HCT116 (cell line): ENCODE measurements around the gene CERT1. TPM values are rescaled to one million over a fixed set of nuclear protein-coding genes. Genes with fewer than 3 reads are reported as not detected.

ENCODE experiments used
- ATAC-seq: fragments of 200-7000 bp; cut with Tn5 transposase; 2 replicates; pipeline ENCODE4 v1.9.1; 2020; ENCODE audit warnings: mild to moderate bottlenecking, moderate library complexity
- BruUV-seq: library from RNA; stranded (reverse); fragments of 400-500 nt; replicated peaks from 2 replicates; lab custom pipeline; 2021; lab: Mats Ljungman, UMichigan
- CTCF ChIA-PET: fragments of 300-600 bp; sonication (Branson Sonifier 250); formaldehyde crosslinking; loops from one replicate; lab custom pipeline; 2021; ENCODE audit warnings: antibody characterized with exemption; lab: Charles Lee
- POLR2A ChIA-PET: fragments of 300-600, 350-600 bp; sonication (Branson Sonifier 250); formaldehyde crosslinking; loops from one replicate; lab custom pipeline; 2021; ENCODE audit warnings: antibody characterized with exemption; lab: Charles Lee
- RAD21 ChIA-PET, 2 experiments: fragments of 300-600 bp; sonication (Branson Sonifier 250); formaldehyde crosslinking; loops; one replicate each; lab custom pipeline; 2023; ENCODE audit warnings: low total read pairs in 2 of 2; ENCODE audit not compliant: uncharacterized antibody in 2 of 2, unreplicated experiment in 2 of 2, low non-redundant PET in 1 of 2; lab: Charles Lee
- DNase-seq: peaks from one replicate; pipeline ENCODE4 v3.0.0-alpha.2; 2010; ENCODE audit warnings: low read depth, low spot score
- H2AFZ ChIP-seq: fragments of 200-600 bp; shearing (Covaris generic), sonication (generic); 2 replicates; pipeline ENCODE4 v1.6.1; 2017; ENCODE audit warnings: low read depth, mixed run types, mixed read lengths, antibody characterized with exemption, low read length; ENCODE audit not compliant: poor library complexity, severe bottlenecking
- H3K27ac ChIP-seq: 2 replicates; pipeline ENCODE4 v1.5.1; 2012; ENCODE audit warnings: low read depth, low read length
- H3K27me3 ChIP-seq: fragments of 200-600 bp; sonication (generic); 2 replicates; pipeline ENCODE4 v1.6.1; 2016; ENCODE audit warnings: mixed run types, low read length, mixed read lengths; ENCODE audit not compliant: insufficient read depth
- H3K36me3 ChIP-seq, 2 experiments: fragments of 200-500 bp in 1 of 2; fragments of 200-600 bp in 1 of 2; sonication (Bioruptor generic) in 1 of 2; sonication (generic) in 1 of 2; 2 replicates each; pipeline versions ENCODE4 v1.5.1 to v1.6.1; 2014 to 2016; ENCODE audit warnings: low read length in 2 of 2, inconsistent platforms in 1 of 2, mixed read lengths in 1 of 2, mixed run types in 1 of 2; ENCODE audit not compliant: insufficient read depth in 2 of 2, control insufficient read depth in 1 of 2
- H3K4me1 ChIP-seq, 2 experiments: fragments of 200-600 bp in 1 of 2; sonication (generic) in 1 of 2; 2 replicates each; pipeline versions ENCODE4 v1.5.1 to v1.6.1; 2012 to 2017; ENCODE audit warnings: low read length in 2 of 2, inconsistent platforms in 1 of 2, mild to moderate bottlenecking in 1 of 2, mixed read lengths in 1 of 2, mixed run types in 1 of 2, moderate library complexity in 1 of 2; ENCODE audit not compliant: insufficient read depth in 2 of 2, control insufficient read depth in 1 of 2
- H3K4me2 ChIP-seq: fragments of 200-600 bp; sonication (generic); 2 replicates; pipeline ENCODE4 v1.6.1; 2017; ENCODE audit warnings: mixed run types, low read length, mixed read lengths
- H3K4me3 ChIP-seq, 2 experiments: fragments of 200-600 bp in 1 of 2; sonication (generic) in 1 of 2; replicated peaks in 1 of 2; 2 replicates each; pipeline ENCODE4 v1.5.1; 2011 to 2016; ENCODE audit warnings: low read length in 2 of 2, control low read depth in 1 of 2, low read depth in 1 of 2, mild to moderate bottlenecking in 1 of 2, mixed read lengths in 1 of 2, mixed run types in 1 of 2
- H3K79me2 ChIP-seq: fragments of 200-600 bp; sonication (generic); 2 replicates; pipeline ENCODE4 v1.6.1; 2017; ENCODE audit warnings: mild to moderate bottlenecking, mixed run types, low read length, moderate library complexity, mixed read lengths; ENCODE audit not compliant: insufficient read depth
- H3K9ac ChIP-seq: fragments of 200-600 bp; sonication (generic); 2 replicates; pipeline ENCODE4 v1.6.1; 2016; ENCODE audit warnings: low read length, mixed read lengths
- H3K9me2 ChIP-seq: fragments of 200-600 bp; sonication (generic), shearing (Covaris generic); 2 replicates; pipeline ENCODE4 v1.6.1; 2017; ENCODE audit warnings: mixed run types, mild to moderate bottlenecking, moderate library complexity; ENCODE audit not compliant: insufficient read depth
- H3K9me3 ChIP-seq, 2 experiments: fragments of 200-500 bp in 1 of 2; fragments of 200-600 bp in 1 of 2; sonication (Bioruptor generic) in 1 of 2; sonication (generic) in 1 of 2; 2 replicates each; pipeline ENCODE4 v1.6.1; 2014 to 2017; ENCODE audit warnings: low read length in 2 of 2, mixed read lengths in 2 of 2, inconsistent platforms in 1 of 2, low read depth in 1 of 2, mild to moderate bottlenecking in 1 of 2, mixed run types in 1 of 2, moderate library complexity in 1 of 2; ENCODE audit not compliant: control insufficient read depth in 1 of 2, insufficient read depth in 1 of 2
- H4K20me1 ChIP-seq: fragments of 200-600 bp; sonication (generic), shearing (Covaris generic); 2 replicates; pipeline ENCODE4 v1.6.1; 2017; ENCODE audit warnings: mixed run types, mild to moderate bottlenecking, moderate library complexity; ENCODE audit not compliant: insufficient read depth
- CEBPB ChIP-seq: IDR thresholded peaks from 2 replicates; pipeline ENCODE4 v1.6.1; 2012; ENCODE audit warnings: low read depth
- CTCF ChIP-seq, 3 experiments: fragments of 200-600 bp in 1 of 3; sonication (generic) in 1 of 3; IDR thresholded peaks in 2 of 3; conservative IDR thresholded peaks in 1 of 3; 2 replicates each; pipeline ENCODE4 v1.5.1; 2012 to 2017; ENCODE audit warnings: low read depth in 2 of 3, low read length in 2 of 3, antibody characterized with exemption in 1 of 3, borderline replicate concordance in 1 of 3, control low read depth in 1 of 3, mild to moderate bottlenecking in 1 of 3, mixed read lengths in 1 of 3, mixed run types in 1 of 3, moderate library complexity in 1 of 3; ENCODE audit not compliant: insufficient read depth in 1 of 3
- EGR1 ChIP-seq: IDR thresholded peaks from 2 replicates; pipeline ENCODE4 v1.6.1; 2012; ENCODE audit warnings: low read depth
- ELF1 ChIP-seq: IDR thresholded peaks from 2 replicates; pipeline ENCODE4 v1.6.1; 2012; ENCODE audit warnings: low read depth, borderline replicate concordance
- EZH2phosphoT487 ChIP-seq: fragments of 200-600 bp; IDR thresholded peaks from 2 replicates; pipeline ENCODE4 v1.6.1; 2018; ENCODE audit warnings: antibody characterized with exemption, borderline replicate concordance
- FOSL1 ChIP-seq: IDR thresholded peaks from 2 replicates; pipeline ENCODE4 v1.6.1; 2012; ENCODE audit warnings: low read depth
- JUND ChIP-seq: IDR thresholded peaks from 2 replicates; pipeline ENCODE4 v1.6.1; 2012
- MAX ChIP-seq: IDR thresholded peaks from 2 replicates; pipeline ENCODE4 v1.6.1; 2012
- POLR2A ChIP-seq: IDR thresholded peaks from 2 replicates; pipeline ENCODE4 v1.7.0; 2011; ENCODE audit warnings: borderline replicate concordance; ENCODE audit not compliant: insufficient read depth, insufficient read length; ENCODE audit errors: extremely low read depth
- POLR2AphosphoS5 ChIP-seq: IDR thresholded peaks from 2 replicates; pipeline ENCODE4 v1.6.1; 2011; ENCODE audit warnings: mild to moderate bottlenecking, low read depth, low read length, moderate library complexity
- SIN3A ChIP-seq: IDR thresholded peaks from 2 replicates; pipeline ENCODE4 v1.6.1; 2012; ENCODE audit warnings: low read depth
- SP1 ChIP-seq: IDR thresholded peaks from 2 replicates; pipeline ENCODE4 v1.6.1; 2012; ENCODE audit warnings: low read depth
- SRF ChIP-seq: IDR thresholded peaks from 2 replicates; pipeline ENCODE4 v1.6.1; 2012; ENCODE audit warnings: low read depth
- TCF7L2 ChIP-seq: IDR thresholded peaks from 2 replicates; pipeline ENCODE4 v1.7.0; 2011; ENCODE audit warnings: borderline replicate concordance, inconsistent platforms; ENCODE audit not compliant: insufficient read depth, insufficient read length; ENCODE audit errors: extremely low read depth
- ZFX ChIP-seq: fragments of 450-650 bp; IDR thresholded peaks from 2 replicates; pipeline ENCODE4 v1.6.1; 2017
- ZNF274 ChIP-seq: fragments of 200-500 bp; sonication (Bioruptor generic); IDR thresholded peaks from 2 replicates; pipeline ENCODE4 v1.6.1; 2014; ENCODE audit warnings: mild to moderate bottlenecking, low read depth, low read length, inconsistent platforms
- intact Hi-C: fragments of 100-400 bp; cut with micrococcal nuclease; formaldehyde crosslinking; loops from 2 replicates; pipeline ENCODE4 v1.10.0; 2022
- total RNA-seq: library from RNA; stranded (reverse); gene quantifications from one replicate; pipeline ENCODE4 v1.2.1, GENCODE V29; 2021; ENCODE audit not compliant: unreplicated experiment
- TF ChIP-seq, protein P1 (sequence below): IDR thresholded peaks from 2 replicates; pipeline ENCODE4 v1.6.1; 2012
- TF ChIP-seq, protein P2 (sequence below): IDR thresholded peaks from 2 replicates; pipeline ENCODE4 v1.6.1; 2012; ENCODE audit warnings: low read depth
- TF ChIP-seq, protein P3 (sequence below): IDR thresholded peaks from 2 replicates; pipeline ENCODE4 v1.6.1; 2011; ENCODE audit warnings: mild to moderate bottlenecking, low read length, moderate library complexity; ENCODE audit not compliant: insufficient replicate concordance; ENCODE audit errors: extremely low read depth

The CERT1 gene
- total RNA-seq, 1 experiment from 2014 or later: 22.8 TPM

GRCh38 chr5:75381456-75381855 lies 130.0 kb downstream of the CERT1 start:
- no peak overlapping the region for H2AFZ ChIP-seq
- ATAC-seq (no peak), DNase-seq (no peak)
- H3K9me3 ChIP-seq: no peaks in the 10 kb centered on the region
- peaks cover 0 to 2% of the 10 kb centered on the region in 2 experiments; a peak in 1 of 4 replicates for H3K36me3 ChIP-seq
- H3K9me2 ChIP-seq: no peaks in the 10 kb centered on the region
- H3K4me3 ChIP-seq: no peak overlapping the region
- no peak for TF ChIP-seq EGR1
- no peak for TF ChIP-seq ELF1
- no peak for TF ChIP-seq FOSL1
- TF ChIP-seq CEBPB: no peak
- no peak for TF ChIP-seq POLR2AphosphoS5
- TF ChIP-seq MAX: no peak
- TF ChIP-seq EZH2phosphoT487: no peak
- TF ChIP-seq, protein P1, sequence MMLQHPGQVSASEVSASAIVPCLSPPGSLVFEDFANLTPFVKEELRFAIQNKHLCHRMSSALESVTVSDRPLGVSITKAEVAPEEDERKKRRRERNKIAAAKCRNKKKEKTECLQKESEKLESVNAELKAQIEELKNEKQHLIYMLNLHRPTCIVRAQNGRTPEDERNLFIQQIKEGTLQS: no peak
- TF ChIP-seq ZNF274: no peak
- TF ChIP-seq SP1: no peak
- no peak for TF ChIP-seq CTCF (IDR thresholded peaks at IDR 0.05 in 2 of 3, conservative IDR thresholded peaks at IDR 0.05 in 1 of 3; ENCODE audit: borderline replicate concordance in 1 of 3, insufficient read depth in 1 of 3, low read depth in 2 of 3, low read length in 2 of 3)
- TF ChIP-seq SIN3A: no peak
- TF ChIP-seq JUND: no peak
- no peak for TF ChIP-seq SRF
- TF ChIP-seq, protein P2, sequence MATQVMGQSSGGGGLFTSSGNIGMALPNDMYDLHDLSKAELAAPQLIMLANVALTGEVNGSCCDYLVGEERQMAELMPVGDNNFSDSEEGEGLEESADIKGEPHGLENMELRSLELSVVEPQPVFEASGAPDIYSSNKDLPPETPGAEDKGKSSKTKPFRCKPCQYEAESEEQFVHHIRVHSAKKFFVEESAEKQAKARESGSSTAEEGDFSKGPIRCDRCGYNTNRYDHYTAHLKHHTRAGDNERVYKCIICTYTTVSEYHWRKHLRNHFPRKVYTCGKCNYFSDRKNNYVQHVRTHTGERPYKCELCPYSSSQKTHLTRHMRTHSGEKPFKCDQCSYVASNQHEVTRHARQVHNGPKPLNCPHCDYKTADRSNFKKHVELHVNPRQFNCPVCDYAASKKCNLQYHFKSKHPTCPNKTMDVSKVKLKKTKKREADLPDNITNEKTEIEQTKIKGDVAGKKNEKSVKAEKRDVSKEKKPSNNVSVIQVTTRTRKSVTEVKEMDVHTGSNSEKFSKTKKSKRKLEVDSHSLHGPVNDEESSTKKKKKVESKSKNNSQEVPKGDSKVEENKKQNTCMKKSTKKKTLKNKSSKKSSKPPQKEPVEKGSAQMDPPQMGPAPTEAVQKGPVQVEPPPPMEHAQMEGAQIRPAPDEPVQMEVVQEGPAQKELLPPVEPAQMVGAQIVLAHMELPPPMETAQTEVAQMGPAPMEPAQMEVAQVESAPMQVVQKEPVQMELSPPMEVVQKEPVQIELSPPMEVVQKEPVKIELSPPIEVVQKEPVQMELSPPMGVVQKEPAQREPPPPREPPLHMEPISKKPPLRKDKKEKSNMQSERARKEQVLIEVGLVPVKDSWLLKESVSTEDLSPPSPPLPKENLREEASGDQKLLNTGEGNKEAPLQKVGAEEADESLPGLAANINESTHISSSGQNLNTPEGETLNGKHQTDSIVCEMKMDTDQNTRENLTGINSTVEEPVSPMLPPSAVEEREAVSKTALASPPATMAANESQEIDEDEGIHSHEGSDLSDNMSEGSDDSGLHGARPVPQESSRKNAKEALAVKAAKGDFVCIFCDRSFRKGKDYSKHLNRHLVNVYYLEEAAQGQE: no peak
- TF ChIP-seq TCF7L2: no peak
- TF ChIP-seq POLR2A: no peak
- TF ChIP-seq, protein P3, sequence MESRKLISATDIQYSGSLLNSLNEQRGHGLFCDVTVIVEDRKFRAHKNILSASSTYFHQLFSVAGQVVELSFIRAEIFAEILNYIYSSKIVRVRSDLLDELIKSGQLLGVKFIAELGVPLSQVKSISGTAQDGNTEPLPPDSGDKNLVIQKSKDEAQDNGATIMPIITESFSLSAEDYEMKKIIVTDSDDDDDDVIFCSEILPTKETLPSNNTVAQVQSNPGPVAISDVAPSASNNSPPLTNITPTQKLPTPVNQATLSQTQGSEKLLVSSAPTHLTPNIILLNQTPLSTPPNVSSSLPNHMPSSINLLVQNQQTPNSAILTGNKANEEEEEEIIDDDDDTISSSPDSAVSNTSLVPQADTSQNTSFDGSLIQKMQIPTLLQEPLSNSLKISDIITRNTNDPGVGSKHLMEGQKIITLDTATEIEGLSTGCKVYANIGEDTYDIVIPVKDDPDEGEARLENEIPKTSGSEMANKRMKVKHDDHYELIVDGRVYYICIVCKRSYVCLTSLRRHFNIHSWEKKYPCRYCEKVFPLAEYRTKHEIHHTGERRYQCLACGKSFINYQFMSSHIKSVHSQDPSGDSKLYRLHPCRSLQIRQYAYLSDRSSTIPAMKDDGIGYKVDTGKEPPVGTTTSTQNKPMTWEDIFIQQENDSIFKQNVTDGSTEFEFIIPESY: no peak
- no peak for TF ChIP-seq ZFX
- ChIA-PET POLR2A (no interaction called here), CTCF (no interaction called here), RAD21 (no interaction called here)
- H4K20me1 ChIP-seq: no peaks in the 10 kb centered on the region
- no peaks in the 10 kb centered on the region for H3K27me3 ChIP-seq
- no peak overlapping the region for H3K9ac ChIP-seq
- no peaks in the 10 kb centered on the region for H3K79me2 ChIP-seq
- intact Hi-C loops: no loop called here
- BruUV-seq: no TSS peak
- H3K27ac ChIP-seq: no peak overlapping the region
- H3K4me1 ChIP-seq: no peaks in the 10 kb centered on the region
- no peak overlapping the region for H3K4me2 ChIP-seq
